Stimulated activated CD8-positive, alpha-beta memory T cell treated with anti-CD3 and anti-CD28 coated beads, Interleukin-12 subunit alpha, Interleukin-12 subunit beta, amount 100 ng/mL, for 4 hours (primary cell): ENCODE measurements around the gene KIF22.

Source experiments
- DNase-seq: peaks from one replicate; pipeline ENCODE4 v3.0.0-alpha.2; 2020; ENCODE audit warnings: low read depth

Gene KIF22

DNA sequence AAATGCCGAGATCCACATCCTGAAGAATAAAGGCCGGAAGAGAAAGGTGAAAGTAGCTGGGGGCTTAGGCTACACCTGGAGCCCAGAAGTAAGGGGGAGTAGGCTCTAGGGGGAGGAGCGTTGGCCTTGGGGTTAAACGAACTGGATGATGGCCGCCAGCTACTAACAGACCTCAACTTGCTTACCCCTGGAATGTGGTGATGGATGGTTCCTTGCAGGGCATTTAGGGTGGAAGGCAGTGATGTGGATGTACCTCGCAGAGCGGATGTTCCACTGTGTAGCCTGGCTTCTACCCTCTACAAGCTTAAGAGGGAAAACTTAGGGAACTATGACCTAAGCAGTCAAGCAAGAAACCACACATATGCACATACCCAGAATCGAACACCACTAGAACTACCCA, 13.5 kb downstream of the KIF22 start:
- no peak for DNase-seq

DNA sequence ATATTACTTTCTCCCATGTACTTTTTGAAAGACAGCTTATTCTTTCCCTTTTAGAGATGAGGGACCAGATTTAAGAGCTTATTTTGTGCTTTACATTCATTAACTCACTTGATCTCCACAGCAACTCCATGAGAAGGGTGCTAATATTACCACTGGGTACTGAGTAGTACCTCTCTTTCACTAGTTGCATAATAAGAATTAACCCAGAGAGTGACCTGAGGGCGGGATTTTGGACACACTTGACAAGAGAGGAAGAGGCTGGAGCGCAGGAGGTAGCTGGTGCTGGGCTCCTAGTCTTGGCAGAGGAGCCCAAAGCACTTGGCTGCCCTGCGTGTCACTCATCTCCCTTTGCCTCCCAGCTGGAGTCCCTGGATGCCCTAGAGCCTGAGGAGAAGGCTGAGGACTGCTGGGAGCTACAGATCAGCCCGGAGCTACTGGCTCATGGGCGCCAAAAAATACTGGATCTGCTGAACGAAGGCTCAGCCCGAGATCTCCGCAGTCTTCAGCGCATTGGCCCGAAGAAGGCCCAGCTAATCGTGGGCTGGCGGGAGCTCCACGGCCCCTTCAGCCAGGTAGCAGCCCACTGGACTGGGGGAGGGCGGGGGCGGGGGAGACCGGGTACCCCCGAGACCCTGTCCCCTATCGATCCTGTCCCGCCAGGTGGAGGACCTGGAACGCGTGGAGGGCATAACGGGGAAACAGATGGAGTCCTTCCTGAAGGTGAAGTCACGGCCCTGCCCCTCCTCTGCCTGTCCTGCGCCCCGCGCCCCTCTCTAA, 14.1 kb downstream of the KIF22 start:
- no peak for DNase-seq

DNA sequence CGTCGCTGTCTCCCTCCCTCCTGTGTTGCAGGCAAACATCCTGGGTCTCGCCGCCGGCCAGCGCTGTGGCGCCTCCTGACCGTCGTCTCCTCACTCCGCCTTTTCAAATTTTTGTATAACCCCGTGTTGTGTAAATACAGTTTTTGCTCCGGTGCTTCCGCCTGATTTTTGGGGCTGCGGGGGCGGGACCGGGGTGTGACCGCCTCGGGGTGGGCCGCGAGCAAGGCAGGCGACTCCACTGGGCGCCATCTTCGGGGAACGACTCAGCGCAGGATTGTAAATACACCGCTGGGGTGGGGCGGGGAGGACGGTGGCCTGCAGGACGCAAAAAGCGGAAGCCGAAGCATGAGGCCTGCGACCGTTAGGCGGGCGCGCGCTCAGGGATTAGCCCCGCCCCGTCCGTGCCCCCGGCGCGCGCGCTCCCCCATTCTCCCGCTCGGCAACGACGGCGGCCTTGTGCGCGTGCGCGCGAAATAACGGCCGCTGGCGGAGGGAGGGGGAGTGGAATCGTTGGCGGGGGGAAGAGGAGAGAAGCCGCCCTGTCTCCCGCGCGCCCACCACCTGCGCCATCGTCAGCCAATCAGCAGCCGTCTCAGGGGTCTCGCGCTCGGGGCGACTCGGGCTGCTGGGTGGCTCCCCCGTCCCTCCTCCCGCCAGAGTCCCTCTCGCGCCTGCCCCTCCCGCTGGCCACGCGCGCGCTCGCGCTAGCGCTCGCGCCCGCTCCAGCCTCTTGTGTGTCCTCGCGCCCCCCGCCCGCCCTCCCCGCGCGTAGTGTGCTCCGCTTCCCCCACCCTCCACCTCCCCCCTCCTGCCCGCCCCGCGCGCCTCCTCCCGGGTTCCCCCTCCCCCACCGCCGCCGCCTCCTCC, 14.9 kb downstream of the KIF22 start:
- peak; percentile 95 for DNase-seq

DNA sequence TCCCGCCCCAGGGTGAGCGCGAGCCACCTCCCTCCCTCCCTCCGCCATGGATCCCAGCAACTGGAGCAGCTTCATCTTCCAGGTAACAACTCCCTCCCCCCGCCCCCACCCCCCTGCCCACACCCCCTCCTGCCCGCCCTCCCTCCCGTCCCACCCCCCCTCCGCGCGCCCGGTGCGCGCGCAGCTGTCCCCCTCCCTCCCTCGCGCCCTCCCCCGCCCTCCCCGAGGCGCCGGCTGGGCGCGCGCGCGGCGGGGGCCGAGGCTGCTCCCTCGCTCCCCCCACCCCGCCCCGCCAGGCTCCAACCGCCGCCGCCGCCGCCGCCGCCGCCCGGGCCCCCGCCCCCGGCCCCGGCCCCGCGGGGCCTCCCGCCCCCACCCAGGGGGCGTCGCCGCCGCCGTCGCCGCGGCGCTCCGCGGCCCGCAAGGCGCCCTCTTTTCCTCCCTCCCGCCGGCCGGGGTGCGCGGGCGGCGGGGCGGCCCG, 15.6 kb downstream of the KIF22 start, which contains the start of gene MAZ:
Gene MAZ, plus strand, starts transcription at position 431 of the 481 bp plus-strand sequence. CDS start 173 bp downstream, outside the sequence.
- peak; percentile 65 for DNase-seq

- no peak for DNase-seq
Measured at GRCh38 chr16:29806641-29807425, 16.3 kb downstream of the KIF22 start.

- peak; percentile 82 for DNase-seq
Measured at GRCh38 chr16:29807426-29808218, 17.1 kb downstream of the KIF22 start.

DNA sequence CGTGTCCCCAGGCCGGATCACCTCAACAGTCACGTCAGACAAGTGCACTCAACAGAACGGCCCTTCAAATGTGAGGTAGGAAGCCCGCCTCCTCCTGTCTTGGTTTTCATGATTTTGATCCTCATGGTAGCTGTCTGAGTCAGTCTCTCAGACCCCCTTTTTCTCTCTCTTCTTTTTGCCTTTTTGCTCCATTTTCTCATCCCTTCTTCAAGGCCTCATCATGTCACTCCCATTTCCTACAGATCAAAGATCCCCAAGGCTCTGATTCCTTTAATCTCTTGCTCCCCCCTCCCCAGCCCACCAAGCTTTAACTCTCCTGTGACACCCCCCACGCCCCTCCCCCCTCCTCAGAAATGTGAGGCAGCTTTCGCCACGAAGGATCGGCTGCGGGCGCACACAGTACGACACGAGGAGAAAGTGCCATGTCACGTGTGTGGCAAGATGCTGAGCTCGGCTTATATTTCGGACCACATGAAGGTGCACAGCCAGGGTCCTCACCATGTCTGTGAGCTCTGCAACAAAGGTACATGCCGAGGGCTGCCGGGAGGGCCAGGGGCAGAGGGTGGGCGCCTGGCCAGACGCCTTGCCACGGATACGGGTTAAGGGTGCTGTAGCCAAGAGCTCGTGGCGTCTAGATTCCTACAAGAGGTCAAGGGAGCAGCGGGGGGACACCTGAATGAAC, 17.8 kb downstream of the KIF22 start:
- DNase-seq = no peak

DNA sequence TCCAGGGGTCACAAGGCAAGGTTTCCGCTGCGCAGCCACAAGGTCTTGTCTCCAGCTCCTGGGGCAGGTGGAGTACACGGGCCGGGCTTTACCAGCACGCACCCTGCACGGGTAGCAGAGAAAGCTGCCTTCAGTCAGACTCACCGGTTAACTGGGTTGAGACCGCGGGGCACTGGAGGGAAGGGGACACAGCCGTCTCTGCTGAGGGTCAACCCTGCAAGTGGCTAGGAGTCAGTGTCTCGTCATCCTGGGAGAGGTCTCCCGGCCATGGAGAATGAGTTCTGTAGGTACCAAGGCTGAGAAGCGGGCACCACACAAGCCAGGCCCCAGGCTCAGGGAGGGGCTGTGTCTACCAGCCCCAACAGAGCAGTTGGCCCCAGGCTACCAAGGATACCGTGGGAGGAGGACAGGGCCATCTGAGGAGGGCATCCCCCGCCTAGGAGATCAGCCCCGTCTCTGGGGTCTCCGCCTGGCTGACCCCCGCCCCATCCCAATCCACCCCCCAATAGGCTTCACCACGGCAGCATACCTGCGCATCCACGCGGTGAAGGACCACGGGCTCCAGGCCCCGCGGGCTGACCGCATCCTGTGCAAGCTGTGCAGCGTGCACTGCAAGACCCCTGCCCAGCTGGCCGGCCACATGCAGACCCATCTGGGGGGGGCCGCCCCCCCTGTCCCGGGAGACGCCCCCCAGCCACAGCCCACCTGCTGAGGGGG, 18.6 kb downstream of the KIF22 start:
- DNase-seq = no peak

GRCh38 chr16:29809850-29810698, 19.5 kb downstream of the KIF22 start:
- DNase-seq = peak; percentile 50

GRCh38 chr16:29810699-29811169, 20.2 kb downstream of the KIF22 start:
- DNase-seq = no peak

- DNase-seq = peak; percentile 62
Measured at GRCh38 chr16:29811170-29811895, 20.8 kb downstream of the KIF22 start.

DNA sequence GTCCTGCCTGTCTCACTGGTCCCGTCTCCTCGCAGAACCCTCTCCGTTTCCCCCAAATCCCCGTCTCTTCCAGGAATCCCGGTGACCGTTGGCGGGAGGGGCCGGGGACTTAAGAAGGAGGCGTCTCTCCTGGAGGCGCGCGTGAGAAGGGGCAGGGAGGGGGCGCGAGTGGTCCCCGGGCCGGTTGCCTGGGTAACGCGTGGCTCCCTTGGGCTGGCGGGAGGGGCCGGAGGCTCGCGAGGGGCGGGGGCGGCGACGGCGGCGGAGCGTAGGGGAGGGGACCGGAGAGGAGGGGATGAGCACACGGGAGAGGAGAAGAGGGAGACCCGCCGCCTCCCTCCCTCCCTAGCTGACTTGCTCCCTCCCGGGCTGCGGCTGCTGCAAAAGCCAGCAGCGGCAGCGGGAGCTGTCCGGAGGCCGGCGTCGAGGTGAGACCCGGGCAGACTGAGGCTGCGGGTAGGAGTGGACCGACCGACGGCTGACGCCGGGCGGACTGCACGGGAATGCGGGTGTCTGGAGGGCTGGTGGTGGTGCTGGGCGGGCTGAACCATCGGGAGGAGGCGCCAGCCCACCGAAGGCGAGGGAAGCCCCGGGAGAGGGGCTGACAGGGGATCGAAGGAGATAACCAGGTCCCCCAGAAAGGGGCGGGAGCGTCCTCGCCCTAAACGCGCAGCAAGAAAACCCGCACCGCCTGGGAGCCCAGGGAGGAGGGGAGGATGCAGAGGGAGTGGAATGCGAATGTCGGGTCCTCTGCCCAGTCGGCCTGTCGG, 21.5 kb downstream of the KIF22 start, which contains the start of gene PRRT2:
Gene PRRT2, plus strand, starts transcription at position 298 of the 770 bp plus-strand sequence. CDS start 862 bp downstream, outside the sequence.
- DNase-seq = no peak

DNA sequence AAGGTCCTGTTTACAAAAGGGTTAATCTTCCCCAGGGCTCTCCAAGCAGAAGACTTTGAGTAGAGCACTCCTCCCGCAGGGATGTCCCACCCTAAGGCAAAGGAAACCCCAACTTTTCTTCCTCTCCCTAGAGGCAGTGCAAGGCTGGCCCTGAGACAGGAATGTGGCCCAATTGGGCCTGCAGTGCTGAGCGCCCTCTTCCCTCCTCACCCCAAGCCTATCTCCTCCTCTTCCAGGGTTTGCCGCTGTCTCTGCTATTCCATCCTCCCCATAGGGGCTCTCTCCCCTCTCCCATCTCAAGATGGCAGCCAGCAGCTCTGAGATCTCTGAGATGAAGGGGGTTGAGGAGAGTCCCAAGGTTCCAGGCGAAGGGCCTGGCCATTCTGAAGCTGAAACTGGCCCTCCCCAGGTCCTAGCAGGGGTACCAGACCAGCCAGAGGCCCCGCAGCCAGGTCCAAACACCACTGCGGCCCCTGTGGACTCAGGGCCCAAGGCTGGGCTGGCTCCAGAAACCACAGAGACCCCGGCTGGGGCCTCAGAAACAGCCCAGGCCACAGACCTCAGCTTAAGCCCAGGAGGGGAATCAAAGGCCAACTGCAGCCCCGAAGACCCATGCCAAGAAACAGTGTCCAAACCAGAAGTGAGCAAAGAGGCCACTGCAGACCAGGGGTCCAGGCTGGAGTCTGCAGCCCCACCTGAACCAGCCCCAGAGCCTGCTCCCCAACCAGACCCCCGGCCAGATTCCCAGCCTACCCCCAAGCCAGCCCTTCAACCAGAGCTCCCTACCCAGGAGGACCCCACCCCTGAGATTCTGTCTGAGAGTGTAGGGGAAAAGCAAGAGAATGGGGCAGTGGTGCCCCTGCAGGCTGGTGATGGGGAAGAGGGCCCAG, 22.4 kb downstream of the KIF22 start:
- DNase-seq = no peak

- DNase-seq = no peak
Measured at GRCh38 chr16:29813644-29814562, 23.4 kb downstream of the KIF22 start.

DNA sequence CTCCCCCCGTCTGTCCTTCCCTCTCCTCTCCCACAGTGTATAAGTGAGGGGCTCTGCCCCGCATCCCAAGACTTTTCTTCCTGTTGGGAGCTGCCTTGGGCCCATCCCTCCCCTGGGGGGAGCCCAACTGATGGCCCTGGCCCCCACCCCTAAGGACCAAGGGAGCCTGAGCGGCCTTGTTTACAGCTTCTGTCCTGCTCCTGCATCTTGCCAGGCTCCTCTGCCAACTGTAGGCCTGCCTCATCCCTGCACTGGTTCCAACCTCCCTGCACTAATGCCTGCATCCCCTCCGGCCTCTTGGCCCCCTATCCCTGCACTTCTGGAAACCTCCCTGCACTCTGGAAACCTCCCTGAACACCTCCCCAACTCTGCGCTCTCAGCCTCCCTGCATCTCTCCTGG, 24.0 kb downstream of the KIF22 start:
- DNase-seq = no peak
